COR-L47 (cell line): ENCODE measurements around the gene COX4I1.

ENCODE experiments used
- DNase-seq: peaks from one replicate; lab custom pipeline; 2025; lab: John Stamatoyannopoulos, UW

Gene COX4I1

DNA sequence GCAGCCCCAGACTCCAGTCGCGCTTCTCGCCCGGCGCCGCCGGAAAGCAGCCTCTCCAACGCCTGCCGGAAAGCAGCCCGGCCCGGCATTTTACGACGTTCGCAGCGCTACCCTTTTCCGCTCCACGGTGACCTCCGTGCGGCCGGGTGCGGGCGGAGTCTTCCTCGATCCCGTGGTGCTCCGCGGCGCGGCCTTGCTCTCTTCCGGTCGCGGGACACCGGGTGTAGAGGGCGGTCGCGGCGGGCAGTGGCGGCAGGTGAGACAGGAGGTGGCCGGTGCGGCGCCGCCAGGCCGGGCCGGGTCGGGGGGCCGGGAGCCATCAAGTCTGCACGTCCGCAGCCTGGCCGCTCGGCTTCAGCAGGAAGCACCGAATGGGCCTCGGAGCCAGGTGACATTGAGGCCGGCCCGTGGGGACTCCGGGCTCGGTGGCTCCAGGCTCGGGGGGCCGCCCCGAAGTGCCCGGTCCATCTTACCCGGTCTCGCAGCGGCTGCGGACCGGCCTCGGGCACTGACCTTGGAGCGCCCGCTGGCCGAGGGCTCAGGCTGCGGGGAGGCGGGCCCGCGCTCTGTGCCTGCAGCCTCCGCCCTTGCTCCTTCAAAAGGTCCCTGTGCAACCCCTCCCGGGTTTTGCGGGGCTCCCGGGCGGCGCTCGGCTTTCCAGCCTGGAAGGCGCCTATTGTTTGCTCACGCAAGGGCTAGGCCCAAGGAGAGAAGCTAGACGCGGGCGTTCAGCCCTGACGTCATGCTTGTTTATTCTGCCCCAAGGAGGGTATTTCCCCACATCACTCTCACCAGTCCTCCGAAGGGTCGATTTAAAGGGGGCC, at the start of gene COX4I1, which contains the start of gene EMC8:
Gene COX4I1 (plus strand): TSS at position 199 of the 824 bp plus-strand sequence. CDS start 1,511 bp downstream, outside the sequence.
Gene EMC8 (minus strand): TSS at position 48 of the 824 bp plus-strand sequence. CDS start 249 bp downstream, outside the sequence.
- DNase-seq, result peak; percentile 88

DNA sequence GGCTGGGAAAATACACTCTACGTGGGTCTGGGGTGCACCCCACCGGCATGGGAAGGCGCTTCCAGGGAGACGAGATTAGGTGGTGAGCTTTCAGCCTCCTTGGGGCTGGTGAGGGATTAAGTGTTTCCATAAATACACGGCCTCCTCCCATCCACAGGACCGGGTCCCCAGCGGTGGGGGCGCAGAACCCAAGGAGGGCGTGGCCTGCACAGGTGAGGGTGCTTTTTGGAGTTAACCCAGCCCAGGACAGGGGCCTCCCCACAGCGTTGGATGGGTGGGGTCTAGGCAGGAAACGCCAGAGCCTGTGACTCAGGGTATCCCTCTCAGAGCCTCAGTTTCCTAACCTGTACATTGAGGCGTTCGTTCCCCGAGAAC, 49.7 kb upstream of the COX4I1 start:
- no peak for DNase-seq

DNA sequence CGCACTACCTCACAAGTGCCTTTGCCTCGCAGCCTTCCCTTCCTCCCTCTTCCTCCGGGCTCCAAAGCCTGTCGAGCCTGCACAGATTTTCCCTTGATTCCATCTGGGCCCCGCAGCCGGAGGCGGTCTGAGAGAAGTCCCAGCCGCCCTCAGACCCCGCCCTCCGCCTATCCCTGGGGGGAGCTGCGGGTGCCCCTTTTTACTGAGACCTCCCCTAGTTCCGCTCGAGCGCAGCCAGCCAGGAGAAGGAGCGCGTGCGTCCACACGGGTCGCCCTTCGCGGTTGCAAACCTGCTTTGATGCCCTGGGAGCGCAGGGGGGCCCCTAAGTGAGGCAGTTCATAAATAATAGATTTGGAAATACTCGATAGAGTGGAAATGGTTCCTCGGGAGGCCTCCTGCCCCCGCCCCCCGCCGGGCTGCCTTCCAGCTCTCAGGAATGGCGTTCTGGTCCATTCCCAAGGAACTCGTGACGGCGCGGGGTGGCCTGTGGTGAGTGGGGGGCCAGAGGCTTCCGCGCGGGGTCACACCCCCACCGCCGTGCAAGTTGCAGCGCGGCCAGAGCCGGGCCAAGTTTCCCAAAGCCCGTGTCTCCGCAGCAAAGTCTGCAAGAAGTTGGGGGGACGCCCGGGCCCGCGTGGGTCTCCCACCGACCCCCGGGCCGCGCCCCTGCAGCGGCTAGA, 49.2 kb upstream of the COX4I1 start:
- no peak for DNase-seq

DNA sequence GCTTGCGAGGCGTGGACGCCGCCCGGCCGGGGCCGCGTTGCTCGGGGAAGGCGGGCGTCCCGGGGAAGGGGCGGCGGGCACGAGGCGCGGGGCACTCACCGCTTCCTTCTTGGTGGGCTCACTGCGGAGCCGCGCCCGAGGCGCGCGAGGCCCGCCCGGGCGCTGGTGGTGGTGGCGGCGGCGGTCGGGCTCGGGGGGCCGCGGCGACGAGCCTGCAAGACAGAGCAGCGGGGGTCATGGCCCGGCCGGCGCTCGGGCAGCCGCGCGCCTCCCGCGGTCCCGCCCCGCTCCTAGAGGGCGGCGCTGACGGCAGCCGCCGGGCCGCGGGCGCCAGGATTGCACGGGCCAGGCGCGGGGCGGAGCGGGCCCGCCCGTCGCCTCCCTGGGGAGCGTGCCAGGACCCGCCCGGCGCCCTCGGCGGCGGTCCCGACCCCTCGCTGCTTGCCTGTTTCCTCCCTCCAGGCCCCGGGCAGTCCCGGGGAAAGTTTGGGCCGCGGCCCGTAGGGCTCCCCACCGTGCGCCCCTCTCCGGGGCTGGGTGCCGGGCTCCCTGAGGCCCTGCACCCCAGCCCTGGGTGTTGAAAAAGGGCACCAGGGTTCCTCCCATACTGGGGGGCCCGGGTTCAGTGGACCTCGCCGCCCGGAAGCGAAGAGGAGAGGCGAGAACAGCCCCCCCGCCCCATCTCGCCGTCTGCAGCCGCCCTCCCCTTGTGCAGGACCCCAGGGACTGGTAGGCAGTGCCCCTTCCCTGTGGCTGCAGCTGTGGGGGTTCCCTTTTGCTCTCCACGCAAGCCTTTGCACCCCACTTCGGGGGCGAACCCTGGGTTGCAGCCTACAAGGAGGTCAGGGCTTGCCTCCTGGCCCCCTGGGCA, 48.4 kb upstream of the COX4I1 start, which contains the start of gene C16orf74:
Gene C16orf74 (minus strand): TSS at position 270 of the 871 bp plus-strand sequence. CDS start 15,879 bp downstream, outside the sequence.
- no peak for DNase-seq

DNA sequence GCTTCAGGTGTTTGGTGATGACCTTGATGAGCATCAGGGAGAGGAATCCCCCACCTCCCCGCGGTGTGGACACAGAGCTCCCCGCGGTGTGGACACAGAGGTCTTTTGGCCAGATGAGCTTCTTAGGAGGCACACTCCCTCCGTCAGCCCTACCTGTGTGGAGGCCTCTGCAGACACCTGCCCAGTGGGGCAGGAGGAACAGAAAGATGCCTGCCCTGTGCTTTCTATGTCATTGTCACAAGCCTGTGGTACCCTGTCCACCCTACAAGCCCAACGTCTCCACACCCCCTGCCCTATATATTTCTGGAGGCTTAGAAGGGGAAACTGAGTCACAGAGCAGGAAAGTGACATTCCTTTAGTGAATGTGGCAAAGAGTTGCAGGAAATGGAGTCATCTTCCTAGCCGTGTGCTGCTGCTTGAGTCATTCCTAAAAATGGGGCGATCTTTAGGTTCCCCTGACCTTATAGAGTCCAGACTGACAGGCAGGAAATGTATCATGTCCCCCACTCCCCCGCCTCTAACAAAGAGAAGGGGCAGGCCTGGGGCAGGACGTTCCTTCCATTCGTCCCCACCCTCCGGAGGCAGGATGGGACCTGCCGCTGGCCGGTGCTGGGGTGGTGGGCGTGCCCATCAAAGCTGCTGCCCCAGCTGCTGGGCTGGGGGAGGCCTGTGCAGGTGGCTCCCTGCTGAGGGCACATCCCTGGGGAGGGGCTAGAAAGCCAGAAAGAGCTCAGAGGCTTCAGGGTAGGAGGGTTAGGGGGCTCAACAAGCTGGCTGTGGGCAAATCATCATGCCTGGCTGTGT, 47.6 kb upstream of the COX4I1 start:
- DNase-seq, result no peak

DNA sequence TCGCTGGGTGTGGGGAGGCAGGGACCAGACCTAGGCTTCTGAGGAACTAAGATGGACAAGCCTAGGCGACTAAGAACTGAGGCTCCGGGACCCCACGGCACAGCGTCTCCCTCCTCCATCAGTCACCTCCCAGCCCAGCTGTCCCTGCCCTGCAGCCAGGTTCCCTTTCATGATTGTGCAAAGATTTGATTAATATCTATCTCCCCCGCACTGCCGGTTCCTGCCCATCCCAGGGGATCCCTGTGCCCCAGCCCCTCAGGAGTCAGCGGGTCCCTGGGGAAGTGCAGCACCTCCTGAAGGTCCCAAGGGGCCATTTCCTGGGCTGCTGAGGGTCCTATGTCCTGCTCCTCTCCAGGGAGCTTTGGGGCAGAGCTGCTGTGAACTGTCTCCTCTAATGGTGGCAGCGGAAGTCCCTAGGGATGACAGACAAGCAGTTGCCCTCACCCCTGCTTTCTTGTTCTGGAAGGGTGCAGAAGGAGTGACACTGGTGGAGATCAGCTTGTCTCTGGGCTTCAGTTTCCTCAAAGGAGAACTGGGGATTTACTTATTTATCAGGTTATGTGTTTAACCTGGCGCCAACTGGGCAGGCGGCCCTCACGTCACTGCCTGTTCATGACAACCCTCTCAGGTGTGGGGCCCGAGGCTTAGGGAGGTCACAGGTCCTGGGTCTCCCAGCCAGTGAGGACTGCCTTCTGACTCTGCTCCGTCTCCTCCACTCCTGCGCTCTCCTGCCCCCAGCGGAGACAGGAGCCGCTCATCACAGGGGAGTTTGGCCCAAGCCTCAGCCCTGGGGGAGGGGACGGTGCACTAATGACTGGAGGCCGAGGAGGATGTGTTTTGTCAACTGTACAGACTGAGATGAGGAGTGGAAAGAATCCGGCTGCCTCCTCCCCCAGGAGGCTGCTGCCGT, 46.7 kb upstream of the COX4I1 start:
- peak; percentile 71 for DNase-seq

DNA sequence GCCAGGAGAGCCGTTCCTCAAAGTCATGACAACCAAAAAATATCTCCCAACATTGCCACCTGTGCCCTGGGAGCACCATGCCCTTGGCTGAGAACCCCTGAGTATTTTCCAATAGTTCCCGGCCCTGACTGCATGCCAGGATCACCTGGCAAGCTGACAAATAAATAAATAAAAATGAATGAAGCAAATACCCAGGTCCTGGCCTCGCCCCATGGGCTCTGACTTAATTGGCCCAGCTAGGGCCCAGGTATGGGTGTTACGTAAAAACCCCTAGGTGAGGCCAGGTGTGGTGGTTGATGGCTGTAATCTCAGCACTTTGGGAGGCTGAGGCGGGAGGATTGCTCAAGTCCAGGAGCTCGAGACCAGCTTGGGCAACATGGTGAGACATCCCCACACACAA, 45.9 kb upstream of the COX4I1 start:
- peak; percentile 65 for DNase-seq

DNA sequence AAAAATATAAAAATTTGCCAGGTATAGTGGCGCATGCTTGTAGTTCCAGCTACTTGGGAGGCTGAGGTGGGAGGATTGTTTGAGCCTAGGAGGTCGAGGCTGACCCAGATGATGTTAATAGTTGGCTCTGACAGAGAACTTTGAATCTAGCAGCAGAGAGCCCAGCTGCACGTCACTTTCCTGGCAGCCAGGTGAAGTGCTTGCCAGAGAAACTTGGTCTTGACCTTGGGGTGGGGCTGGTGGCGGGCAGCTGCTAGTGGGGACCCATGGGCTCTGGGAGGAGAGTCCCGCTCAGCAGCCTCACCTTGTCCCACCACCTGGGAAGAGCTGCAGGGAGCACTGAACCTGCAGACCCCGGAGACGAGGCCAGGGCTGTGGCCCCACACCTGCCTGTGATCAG, 45.5 kb upstream of the COX4I1 start:
- DNase-seq, result no peak

DNA sequence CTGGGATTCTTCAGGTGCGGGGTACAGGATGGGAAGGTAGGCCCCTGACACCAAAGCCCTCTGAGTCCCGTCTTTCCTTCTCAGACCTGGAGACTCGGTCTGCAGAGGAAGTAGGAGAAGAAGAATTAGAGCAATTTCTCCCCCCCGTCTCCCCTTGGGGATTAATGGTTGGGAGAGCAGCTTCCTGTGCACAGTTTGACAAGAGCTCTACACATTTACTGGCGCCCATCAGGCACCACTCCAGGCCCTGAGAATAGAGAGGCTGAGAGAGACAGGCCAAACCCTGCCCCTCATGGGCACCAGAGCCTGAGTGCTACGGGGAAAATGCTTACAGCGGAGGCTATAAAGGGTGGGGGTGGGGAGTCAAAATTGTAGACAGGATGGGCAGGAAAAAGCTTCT, 45.1 kb upstream of the COX4I1 start:
- no peak for DNase-seq

DNA sequence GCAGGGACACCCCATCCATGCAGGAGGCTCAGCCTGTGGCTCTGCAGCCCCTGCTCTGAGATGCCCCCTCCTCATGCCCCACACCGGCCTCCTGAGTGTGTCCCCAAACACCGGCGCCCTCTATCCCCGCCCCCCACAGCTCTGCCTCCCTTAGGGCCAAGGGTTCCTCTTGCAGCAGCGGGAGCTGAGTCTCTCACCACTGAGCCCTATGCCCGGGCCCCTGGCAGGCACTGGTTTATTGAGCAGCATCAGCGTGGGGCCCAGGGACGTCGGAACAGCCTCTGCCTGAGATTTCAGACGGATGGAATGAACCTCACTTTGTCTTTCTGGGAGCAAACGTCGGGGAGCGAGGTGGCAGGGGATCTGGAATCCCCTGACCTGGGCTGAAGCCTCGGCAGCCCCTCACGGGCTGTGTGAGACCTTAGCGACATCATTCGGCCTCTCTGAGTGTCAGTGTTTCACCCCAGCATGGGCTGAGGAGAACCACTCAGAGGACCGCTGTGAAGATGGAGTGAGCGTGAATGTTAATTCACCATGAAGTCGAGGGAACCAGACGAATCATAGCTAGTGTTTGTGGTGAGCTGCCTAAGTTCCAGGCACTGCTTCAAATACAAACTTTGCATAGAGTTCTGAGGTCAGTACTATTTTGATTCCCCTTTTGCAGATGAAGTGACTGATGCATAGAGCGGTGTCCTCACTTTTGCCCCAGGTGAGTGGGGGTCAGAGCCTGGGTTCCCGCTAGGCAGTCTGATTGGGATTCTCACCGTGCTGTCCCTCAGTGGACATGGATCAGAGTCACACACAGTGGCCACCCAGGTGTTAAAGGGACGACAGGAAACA, 43.3 kb upstream of the COX4I1 start:
- DNase-seq, result no peak

DNA sequence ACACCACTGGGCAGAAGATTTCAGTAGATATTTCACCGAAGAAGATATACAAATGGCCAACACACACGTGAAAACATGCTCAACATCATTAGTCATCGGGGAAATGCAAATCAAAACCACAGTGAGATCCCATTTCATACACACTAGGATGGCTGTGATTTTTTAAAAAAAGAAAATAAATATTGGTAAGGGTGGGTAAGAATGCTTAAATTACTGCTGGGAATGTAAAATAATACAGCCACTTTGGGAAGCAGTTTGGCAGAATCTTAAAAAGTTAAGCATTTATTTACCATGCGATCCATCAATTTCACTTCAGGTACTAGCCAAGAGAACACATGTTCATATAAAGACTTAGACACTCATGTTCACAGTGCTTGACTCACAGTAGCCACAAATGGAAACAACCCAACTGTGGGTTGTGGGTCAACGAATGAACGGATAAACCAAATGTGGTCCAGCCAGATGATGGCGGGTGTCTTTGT, 42.1 kb upstream of the COX4I1 start:
- no peak for DNase-seq

DNA sequence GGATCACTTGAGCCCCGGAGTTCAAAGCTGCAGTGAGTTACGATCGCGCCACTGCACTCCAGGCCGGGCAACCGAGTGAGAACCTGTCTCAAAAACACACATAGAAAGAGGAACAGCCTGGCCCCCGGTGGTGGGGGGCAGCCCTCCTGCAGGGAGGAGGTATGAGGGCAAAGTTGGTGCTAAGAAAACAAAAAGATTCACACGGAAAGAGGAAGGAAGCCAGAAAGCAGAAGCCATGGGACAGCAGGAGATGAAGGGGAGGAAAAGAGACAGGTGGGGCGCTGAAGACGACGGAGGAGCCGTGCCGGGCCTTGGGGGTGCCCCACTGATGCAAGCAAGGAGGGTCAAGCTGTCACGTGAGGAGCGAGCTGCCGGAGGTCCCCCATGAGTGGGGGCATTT, 40.4 kb upstream of the COX4I1 start:
- no peak for DNase-seq

DNA sequence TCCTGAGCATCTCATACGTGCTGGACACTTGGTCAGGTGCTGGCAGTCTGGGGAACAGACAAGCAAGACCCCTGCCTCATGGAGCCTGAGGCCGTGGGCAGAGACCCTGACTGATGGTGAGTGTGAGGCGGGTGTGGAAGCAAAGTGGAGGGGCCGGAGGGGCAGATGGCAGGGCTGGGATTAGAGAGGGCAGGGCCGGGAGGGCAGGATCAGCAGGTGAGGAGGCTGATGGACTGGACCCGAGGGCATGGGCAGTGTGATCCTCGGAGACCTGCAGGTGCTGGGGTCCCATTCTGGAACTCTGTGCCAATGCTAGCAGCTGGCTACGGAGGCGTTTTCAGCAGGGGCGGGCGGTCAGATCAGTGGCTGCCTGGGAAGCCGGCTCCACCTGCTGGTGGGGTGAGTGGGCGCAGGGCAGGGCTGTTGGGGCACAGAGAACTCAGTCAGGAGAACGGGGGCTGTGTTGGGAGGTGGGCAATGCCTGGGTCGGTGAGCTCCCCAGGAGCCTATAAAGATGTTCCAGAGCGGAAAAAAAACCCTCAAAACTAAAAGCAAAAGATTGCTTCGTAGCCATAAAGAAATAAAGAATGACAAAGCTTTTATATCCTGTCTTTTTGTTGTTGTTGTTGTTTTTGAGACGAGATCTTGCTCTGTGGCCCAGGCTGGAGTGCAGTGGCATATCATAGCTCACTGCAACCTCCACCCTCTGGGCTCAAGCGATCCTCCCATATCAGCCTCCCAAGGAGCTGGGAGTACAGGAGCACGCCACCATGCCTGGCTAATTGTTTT, 39.7 kb upstream of the COX4I1 start:
- peak; percentile 32 for DNase-seq

DNA sequence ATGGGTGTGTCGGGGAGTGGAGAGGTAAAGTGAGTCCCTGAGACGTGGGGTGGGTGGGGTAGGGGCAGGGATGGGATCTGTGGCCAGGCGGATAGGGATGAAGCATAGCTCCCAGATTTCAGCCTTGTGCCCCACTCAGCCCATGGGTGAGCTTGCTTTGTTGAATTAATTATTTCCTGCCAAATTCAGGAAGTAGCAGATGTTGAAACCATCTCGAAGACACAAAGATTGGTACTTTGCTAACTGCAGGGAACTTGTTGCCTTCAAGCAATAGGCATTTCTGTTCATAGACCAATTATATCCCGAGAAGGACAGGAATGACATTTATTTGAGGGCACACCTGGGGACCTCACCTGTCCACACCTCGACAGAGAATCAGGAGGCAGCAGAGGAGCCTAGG, 37.6 kb upstream of the COX4I1 start:
- no peak for DNase-seq

DNA sequence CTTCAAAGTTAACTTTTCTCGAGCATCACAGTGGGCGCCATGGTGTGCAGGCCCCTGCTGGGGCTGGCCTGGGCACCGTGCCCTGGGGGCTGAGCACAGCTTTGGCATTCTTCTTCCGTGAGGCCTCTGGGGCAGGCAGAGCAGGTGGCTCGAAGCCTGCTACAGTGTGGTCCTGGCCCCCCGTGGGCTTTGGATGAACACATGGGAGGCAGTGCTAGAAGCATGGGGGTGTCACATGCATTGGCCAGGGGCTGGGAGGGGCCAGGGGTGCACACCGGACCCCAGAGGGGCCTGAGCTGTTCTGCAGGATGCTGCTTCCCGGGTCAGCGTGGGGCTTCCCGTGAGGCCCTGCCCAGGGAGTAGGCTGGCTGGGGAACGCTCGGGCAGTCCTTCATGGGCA, 36.5 kb upstream of the COX4I1 start:
- no peak for DNase-seq

DNA sequence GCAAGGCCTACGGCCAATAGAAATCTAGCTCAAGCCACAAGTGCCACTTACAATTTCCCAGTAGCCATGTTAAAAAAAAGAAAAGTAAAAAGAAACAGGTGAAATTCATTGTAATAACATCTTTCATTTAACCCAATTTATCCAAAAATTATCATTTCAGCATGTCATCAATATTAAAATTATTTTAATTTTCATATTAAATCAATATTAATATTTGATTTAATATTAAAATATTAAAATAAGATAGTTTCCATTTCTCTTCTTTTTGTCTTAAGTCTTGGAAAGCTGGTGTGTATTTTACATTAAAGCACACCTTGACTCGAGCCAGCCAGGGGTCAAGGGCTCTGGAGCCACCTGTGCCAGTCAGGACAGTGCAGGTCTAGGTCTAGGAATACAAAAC, 35.9 kb upstream of the COX4I1 start:
- no peak for DNase-seq

DNA sequence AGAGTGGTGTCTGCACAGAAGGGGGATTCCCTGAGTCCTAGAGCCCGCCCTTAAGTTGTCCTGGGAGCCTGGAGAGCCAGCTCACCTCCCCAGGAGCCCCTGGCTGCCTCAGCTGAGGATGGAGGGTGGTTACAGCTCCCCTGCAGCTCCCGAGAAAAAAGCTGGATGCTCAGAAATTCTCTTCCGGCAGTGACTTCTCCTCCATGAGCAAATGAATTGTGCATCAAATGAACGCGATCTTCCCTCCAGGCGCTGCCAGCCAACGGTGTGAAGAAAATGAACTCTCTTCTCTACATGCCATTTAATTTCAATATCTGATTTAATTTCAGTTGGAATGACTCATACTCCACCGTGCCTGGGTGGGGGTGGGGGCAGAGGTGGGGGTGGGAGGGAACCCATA, 34.3 kb upstream of the COX4I1 start:
- no peak for DNase-seq

DNA sequence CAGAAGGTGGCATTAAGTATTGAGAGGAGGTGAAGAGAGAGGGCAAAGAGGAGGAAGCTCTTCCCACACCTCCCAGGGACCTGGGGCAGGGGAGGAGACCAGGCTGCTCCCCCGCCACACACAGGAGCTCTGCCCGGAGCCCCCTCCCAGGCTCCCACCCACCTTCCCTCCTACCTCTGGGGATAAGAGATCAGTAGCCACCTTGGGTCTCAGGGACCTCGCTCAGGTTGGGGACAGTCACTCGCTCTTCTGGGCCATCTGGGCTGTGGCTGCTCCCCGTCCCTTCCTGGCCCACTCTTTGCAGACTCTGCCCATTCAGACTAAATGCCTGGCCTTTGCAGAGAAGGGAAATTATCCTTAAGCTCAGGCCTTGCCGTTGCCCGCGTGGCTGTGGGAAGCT, 33.7 kb upstream of the COX4I1 start:
- DNase-seq, result no peak
